Measurements from ENCODE around the gene MGMT. TPM values are rescaled to one million over a fixed set of nuclear protein-coding genes. Genes with fewer than 3 reads are reported as not detected.

MGMT gene
- 21.8 and 29.1 TPM in 2 replicates for total RNA-seq
- 1.9 and 13.7 TPM in 2 replicates for polyA plus RNA-seq
- polyA plus RNA-seq (2012): 2.2 and 18.4 TPM in 2 replicates
- 0.24 and 8.1 TPM in 2 replicates for polyA minus RNA-seq (ENCODE audit: low replicate concordance)

GRCh38 chr10:129466703-129467358, at the start of gene MGMT:
TSS of gene MGMT (plus strand) at chr10:129467241.
- Histone ChIP-seq H2AFZ (ENCODE audit: low read length) (peak within 1 kb of the TSS; percentile 70), H3K27ac (ENCODE audit: insufficient read depth, low read length) (peak within 1 kb of the TSS; percentile 51), H3K36me3 (ENCODE audit: control insufficient read depth, insufficient read depth, low read length) (peaks cover 2% of the 10 kb centered on the region), H3K4me1 (ENCODE audit: control insufficient read depth, extremely low read depth, insufficient read depth, low read length) (no peaks in the 10 kb centered on the region), H3K9ac (ENCODE audit: insufficient read depth, low read length) (peak within 1 kb of the TSS; percentile 50), H3K4me2 (ENCODE audit: extremely low read depth, insufficient read depth, low read length) (peak within 1 kb of the TSS; percentile 82), H3K9me3 (ENCODE audit: control insufficient read depth, insufficient read depth, low read depth, low read length) (no peaks in the 10 kb centered on the region), H3K4me3 (replicated peaks in 1 of 4; ENCODE audit: control extremely low read depth in 1 of 4, insufficient read depth in 1 of 4, low read depth in 3 of 4, low read length in 4 of 4) (peak within 1 kb of the TSS; percentile 65 to 72 (median 70)), H3K27me3 (ENCODE audit: control insufficient read depth, insufficient read depth, low read length) (no peaks in the 10 kb centered on the region), H4K20me1 (ENCODE audit: control insufficient read depth, extremely low read depth, insufficient read depth, low read length) (no peaks in the 10 kb centered on the region), H3K79me2 (ENCODE audit: control insufficient read depth, insufficient read depth, low read length) (no peaks in the 10 kb centered on the region)
- TF ChIP-seq EZH2 (IDR thresholded peaks at IDR 0.05; ENCODE audit: low read length, missing control alignments) (no peak), CTCF (conservative IDR thresholded peaks at IDR 0.05 in 1 of 2, IDR thresholded peaks at IDR 0.05 in 1 of 2; ENCODE audit: low read depth in 1 of 2, low read length in 2 of 2) (no peak)
- peak; percentile 64 to 84 for DNase-seq (ENCODE audit: low read depth in 2 of 2)

- Histone ChIP-seq H3K9ac (ENCODE audit: insufficient read depth, low read length) (no peak overlapping the region), H3K4me1 (ENCODE audit: control insufficient read depth, extremely low read depth, insufficient read depth, low read length) (no peaks in the 10 kb centered on the region), H3K4me2 (ENCODE audit: extremely low read depth, insufficient read depth, low read length) (no peak overlapping the region), H3K4me3 (replicated peaks in 1 of 4; ENCODE audit: control extremely low read depth in 1 of 4, insufficient read depth in 1 of 4, low read depth in 3 of 4, low read length in 4 of 4) (no peak overlapping the region), H3K9me3 (ENCODE audit: control insufficient read depth, insufficient read depth, low read depth, low read length) (no peaks in the 10 kb centered on the region), H4K20me1 (ENCODE audit: control insufficient read depth, extremely low read depth, insufficient read depth, low read length) (no peaks in the 10 kb centered on the region), H3K36me3 (ENCODE audit: control insufficient read depth, insufficient read depth, low read length) (no peaks in the 10 kb centered on the region), H2AFZ (ENCODE audit: low read length) (no peak overlapping the region), H3K27ac (ENCODE audit: insufficient read depth, low read length) (no peak overlapping the region), H3K27me3 (ENCODE audit: control insufficient read depth, insufficient read depth, low read length) (no peaks in the 10 kb centered on the region), H3K79me2 (ENCODE audit: control insufficient read depth, insufficient read depth, low read length) (no peaks in the 10 kb centered on the region)
- DNase-seq (ENCODE audit: low read depth in 2 of 2): peak in 1 of 2 donors; percentile 66
- TF ChIP-seq CTCF (conservative IDR thresholded peaks at IDR 0.05 in 1 of 2, IDR thresholded peaks at IDR 0.05 in 1 of 2; ENCODE audit: low read depth in 1 of 2, low read length in 2 of 2): no peak
- TF ChIP-seq EZH2 (IDR thresholded peaks at IDR 0.05; ENCODE audit: low read length, missing control alignments): no peak
Observed at GRCh38 chr10:129417870-129418269, 49.2 kb upstream of the MGMT start.

GRCh38 chr10:129418496-129419225, 48.4 kb upstream of the MGMT start:
- H3K9me3 ChIP-seq (ENCODE audit: control insufficient read depth, insufficient read depth, low read depth, low read length): no peaks in the 10 kb centered on the region
- no peaks in the 10 kb centered on the region for H4K20me1 ChIP-seq (ENCODE audit: control insufficient read depth, extremely low read depth, insufficient read depth, low read length)
- H3K27me3 ChIP-seq (ENCODE audit: control insufficient read depth, insufficient read depth, low read length): no peaks in the 10 kb centered on the region
- H2AFZ ChIP-seq (ENCODE audit: low read length): no peak overlapping the region
- H3K9ac ChIP-seq (ENCODE audit: insufficient read depth, low read length): no peak overlapping the region
- H3K4me1 ChIP-seq (ENCODE audit: control insufficient read depth, extremely low read depth, insufficient read depth, low read length): no peaks in the 10 kb centered on the region
- no peak overlapping the region for H3K27ac ChIP-seq (ENCODE audit: insufficient read depth, low read length)
- no peaks in the 10 kb centered on the region for H3K36me3 ChIP-seq (ENCODE audit: control insufficient read depth, insufficient read depth, low read length)
- H3K4me3 ChIP-seq (replicated peaks in 1 of 4; ENCODE audit: control extremely low read depth in 1 of 4, insufficient read depth in 1 of 4, low read depth in 3 of 4, low read length in 4 of 4): no peak overlapping the region
- H3K79me2 ChIP-seq (ENCODE audit: control insufficient read depth, insufficient read depth, low read length): no peaks in the 10 kb centered on the region
- no peak overlapping the region for H3K4me2 ChIP-seq (ENCODE audit: extremely low read depth, insufficient read depth, low read length)
- TF ChIP-seq CTCF (conservative IDR thresholded peaks at IDR 0.05 in 1 of 2, IDR thresholded peaks at IDR 0.05 in 1 of 2; ENCODE audit: low read depth in 1 of 2, low read length in 2 of 2): no peak
- TF ChIP-seq EZH2 (IDR thresholded peaks at IDR 0.05; ENCODE audit: low read length, missing control alignments): no peak
- DNase-seq (ENCODE audit: low read depth in 2 of 2): no peak

All from fibroblast of lung (primary cell).